ENCODE data around the gene XRCC3.
A peak's percentile ranks its signal among the peaks of the same experiment; 100 is the strongest.

XRCC3 gene

DNA sequence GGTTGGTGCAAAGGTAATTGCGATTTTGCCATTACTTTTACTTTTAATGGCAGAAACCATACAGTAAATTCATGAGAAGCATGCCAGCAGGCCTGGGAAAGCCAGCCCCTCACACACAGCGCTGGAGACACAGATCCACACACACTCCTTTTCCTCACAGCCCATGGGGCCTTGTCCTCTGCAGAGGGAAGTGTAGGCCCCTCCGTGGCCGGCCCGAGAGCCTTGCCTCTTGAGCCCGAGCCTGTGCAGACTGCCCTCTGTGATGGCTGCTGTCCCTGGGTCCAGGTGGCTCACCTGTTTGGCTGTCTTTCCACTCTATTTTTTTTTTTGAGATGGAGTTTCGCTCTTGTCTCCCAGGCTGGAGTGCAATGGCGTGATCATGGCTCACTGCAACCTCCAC, 39.3 kb downstream of the XRCC3 start:
- H3K36me3 Mint-ChIP-seq (ENCODE audit: low read depth) = peaks cover 72% of the 10 kb centered on the region
- H3K27me3 Mint-ChIP-seq (ENCODE audit: low read depth) = no peaks in the 10 kb centered on the region
- no peaks in the 10 kb centered on the region for H3K4me1 Mint-ChIP-seq
- H3K9me3 Mint-ChIP-seq = no peaks in the 10 kb centered on the region
- H3K27ac Mint-ChIP-seq = no peak overlapping the region
- TF ChIP-seq, protein P1, sequence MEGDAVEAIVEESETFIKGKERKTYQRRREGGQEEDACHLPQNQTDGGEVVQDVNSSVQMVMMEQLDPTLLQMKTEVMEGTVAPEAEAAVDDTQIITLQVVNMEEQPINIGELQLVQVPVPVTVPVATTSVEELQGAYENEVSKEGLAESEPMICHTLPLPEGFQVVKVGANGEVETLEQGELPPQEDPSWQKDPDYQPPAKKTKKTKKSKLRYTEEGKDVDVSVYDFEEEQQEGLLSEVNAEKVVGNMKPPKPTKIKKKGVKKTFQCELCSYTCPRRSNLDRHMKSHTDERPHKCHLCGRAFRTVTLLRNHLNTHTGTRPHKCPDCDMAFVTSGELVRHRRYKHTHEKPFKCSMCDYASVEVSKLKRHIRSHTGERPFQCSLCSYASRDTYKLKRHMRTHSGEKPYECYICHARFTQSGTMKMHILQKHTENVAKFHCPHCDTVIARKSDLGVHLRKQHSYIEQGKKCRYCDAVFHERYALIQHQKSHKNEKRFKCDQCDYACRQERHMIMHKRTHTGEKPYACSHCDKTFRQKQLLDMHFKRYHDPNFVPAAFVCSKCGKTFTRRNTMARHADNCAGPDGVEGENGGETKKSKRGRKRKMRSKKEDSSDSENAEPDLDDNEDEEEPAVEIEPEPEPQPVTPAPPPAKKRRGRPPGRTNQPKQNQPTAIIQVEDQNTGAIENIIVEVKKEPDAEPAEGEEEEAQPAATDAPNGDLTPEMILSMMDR (IDR thresholded peaks at IDR 0.05; ENCODE audit: unreplicated experiment in 3 of 3) = no peak
- no peak overlapping the region for H3K4me3 Mint-ChIP-seq

DNA sequence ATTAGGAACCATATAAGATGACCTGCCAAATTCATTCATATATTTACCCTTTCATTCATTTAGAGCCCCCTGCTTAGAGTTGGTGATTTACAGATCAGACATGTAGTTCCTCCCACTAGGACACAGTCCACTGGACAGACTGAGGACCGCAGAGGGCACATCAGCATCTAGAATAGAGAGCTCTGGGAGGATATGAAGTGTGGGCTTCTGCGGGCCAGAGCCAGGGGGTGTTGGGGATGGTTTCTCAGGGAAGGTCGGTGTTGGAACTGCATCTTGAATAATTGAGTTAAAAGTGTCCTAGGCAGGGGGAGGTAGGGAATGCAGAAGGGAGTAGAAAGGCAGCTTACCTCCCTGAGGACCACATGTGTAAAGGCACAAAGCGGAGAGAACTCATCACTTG, 43.3 kb downstream of the XRCC3 start:
- peak overlapping the region in 1 of 3 experiments; percentile 33 for H3K27ac Mint-ChIP-seq
- peaks cover 59% of the 10 kb centered on the region for H3K36me3 Mint-ChIP-seq (ENCODE audit: low read depth)
- no peak overlapping the region for H3K4me3 Mint-ChIP-seq
- no peaks in the 10 kb centered on the region for H3K4me1 Mint-ChIP-seq
- no peaks in the 10 kb centered on the region for H3K27me3 Mint-ChIP-seq (ENCODE audit: low read depth)
- H3K9me3 Mint-ChIP-seq = no peaks in the 10 kb centered on the region
- TF ChIP-seq, protein P1 (IDR thresholded peaks at IDR 0.05; ENCODE audit: unreplicated experiment in 3 of 3) = no peak

DNA sequence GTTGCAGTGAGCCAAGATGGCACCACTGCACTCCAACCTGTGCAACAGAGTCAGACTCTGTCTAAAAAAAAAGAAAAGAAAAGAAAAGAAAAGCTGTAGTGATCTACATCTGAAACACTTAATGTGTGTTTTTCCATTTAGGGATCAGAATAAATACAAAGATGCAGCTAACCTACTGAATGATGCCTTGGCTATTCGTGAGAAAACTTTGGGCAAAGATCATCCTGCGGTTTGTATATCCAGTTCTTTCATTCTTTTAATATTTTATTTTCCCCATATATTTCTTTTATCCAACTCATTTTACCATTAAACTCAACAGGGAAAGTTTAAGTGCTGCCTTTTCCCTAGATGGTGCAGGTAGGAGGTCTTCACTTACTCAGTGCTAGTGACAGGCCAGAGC, 45.9 kb downstream of the XRCC3 start:
- Mint-ChIP-seq H3K4me1 (no peaks in the 10 kb centered on the region), H3K36me3 (ENCODE audit: low read depth) (peaks cover 57% of the 10 kb centered on the region), H3K4me3 (no peak overlapping the region), H3K9me3 (no peaks in the 10 kb centered on the region), H3K27me3 (ENCODE audit: low read depth) (no peaks in the 10 kb centered on the region), H3K27ac (no peak overlapping the region)
- TF ChIP-seq, protein P1 (IDR thresholded peaks at IDR 0.05; ENCODE audit: unreplicated experiment in 3 of 3) = no peak

DNA sequence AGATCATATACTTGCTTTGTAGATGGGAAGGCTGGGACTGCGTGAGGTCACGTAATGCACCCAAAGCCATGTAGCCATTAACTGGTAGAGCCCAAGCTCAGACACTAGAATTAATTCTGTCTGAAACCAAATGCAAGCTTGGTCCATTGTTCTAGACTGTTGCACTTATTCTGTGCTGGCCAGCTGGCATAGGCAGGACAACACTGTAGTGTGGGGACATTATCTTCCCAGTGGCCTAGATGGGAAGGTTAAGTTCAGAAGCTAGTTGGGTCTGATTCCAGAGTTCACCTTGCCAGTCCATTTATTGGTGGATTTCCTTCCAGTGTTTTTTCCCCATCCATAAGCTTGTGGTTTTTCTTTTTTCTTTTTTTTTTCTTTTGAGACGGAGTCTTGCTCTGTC, 47.1 kb downstream of the XRCC3 start:
- no peaks in the 10 kb centered on the region for H3K27me3 Mint-ChIP-seq (ENCODE audit: low read depth)
- H3K4me3 Mint-ChIP-seq = no peak overlapping the region
- peaks cover 60% of the 10 kb centered on the region for H3K36me3 Mint-ChIP-seq (ENCODE audit: low read depth)
- no peak overlapping the region for H3K27ac Mint-ChIP-seq
- TF ChIP-seq, protein P1 (IDR thresholded peaks at IDR 0.05; ENCODE audit: unreplicated experiment in 3 of 3) = no peak
- H3K9me3 Mint-ChIP-seq = no peaks in the 10 kb centered on the region
- no peaks in the 10 kb centered on the region for H3K4me1 Mint-ChIP-seq

DNA sequence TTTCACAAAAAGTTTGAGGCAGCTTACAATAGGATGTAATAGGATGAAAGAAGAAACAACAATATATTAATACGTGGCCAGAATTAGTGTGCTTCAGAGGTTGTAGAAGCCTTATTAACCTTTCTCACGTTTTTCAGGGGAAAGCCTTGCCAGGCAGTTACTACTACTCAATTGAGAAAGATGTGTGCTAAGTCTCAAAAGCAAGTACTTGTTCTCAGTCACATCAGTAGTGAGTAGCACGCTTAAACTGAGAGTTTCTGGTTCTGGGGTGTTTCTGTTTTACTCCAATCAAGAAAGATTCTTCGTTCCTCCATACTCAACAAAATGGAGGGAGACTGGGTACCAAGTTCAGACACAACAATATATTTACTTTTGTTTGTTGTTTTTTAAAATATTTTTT, 47.6 kb downstream of the XRCC3 start:
- Mint-ChIP-seq H3K4me1 (no peaks in the 10 kb centered on the region), H3K9me3 (no peaks in the 10 kb centered on the region), H3K4me3 (no peak overlapping the region), H3K36me3 (ENCODE audit: low read depth) (peaks cover 56% of the 10 kb centered on the region), H3K27me3 (ENCODE audit: low read depth) (no peaks in the 10 kb centered on the region), H3K27ac (no peak overlapping the region)
- TF ChIP-seq, protein P1 (IDR thresholded peaks at IDR 0.05; ENCODE audit: unreplicated experiment in 3 of 3) = no peak

DNA sequence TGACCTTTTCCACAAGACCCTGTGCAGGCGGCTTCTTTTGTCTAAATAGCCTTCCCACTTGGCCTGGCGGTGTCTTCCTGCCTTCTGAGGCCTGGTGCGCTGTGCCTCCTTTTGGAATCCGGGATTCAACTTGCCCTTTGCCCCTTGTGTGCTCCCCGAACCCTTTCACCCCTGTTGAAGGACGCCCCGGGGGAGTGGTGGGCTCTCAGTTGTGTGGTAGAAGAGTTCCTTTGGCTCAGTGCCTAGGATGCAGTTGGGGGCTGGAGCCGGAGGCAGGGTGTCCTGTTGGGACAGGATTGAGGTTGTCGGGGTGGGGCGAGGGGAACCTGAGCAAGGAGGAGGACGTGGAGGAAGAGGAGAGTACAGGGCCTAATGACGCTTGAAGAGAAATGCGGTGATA, 51.7 kb downstream of the XRCC3 start:
- H3K4me1 Mint-ChIP-seq = no peaks in the 10 kb centered on the region
- no peak overlapping the region for H3K27ac Mint-ChIP-seq
- no peaks in the 10 kb centered on the region for H3K27me3 Mint-ChIP-seq (ENCODE audit: low read depth)
- H3K9me3 Mint-ChIP-seq = no peaks in the 10 kb centered on the region
- peaks cover 50% of the 10 kb centered on the region for H3K36me3 Mint-ChIP-seq (ENCODE audit: low read depth)
- TF ChIP-seq, protein P1 (IDR thresholded peaks at IDR 0.05; ENCODE audit: unreplicated experiment in 3 of 3) = no peak
- H3K4me3 Mint-ChIP-seq = no peak overlapping the region
